Ishikawa (cell line): ENCODE data around the gene HOXA5.

Experiments used
- CREB1 ChIP-seq: IDR thresholded peaks from 2 replicates; pipeline ENCODE4 v1.6.1; 2012; ENCODE audit warnings: low read depth
- EP300 ChIP-seq: IDR thresholded peaks from 2 replicates; pipeline ENCODE4 v1.6.1; 2012; ENCODE audit warnings: borderline replicate concordance
- FOXM1 ChIP-seq: IDR thresholded peaks from 2 replicates; pipeline ENCODE4 v1.6.1; 2012; ENCODE audit warnings: low read depth, borderline replicate concordance
- TAF1 ChIP-seq: IDR thresholded peaks from 2 replicates; pipeline ENCODE4 v1.6.1; 2012; ENCODE audit warnings: low read depth, mild to moderate bottlenecking
- TCF12 ChIP-seq: IDR thresholded peaks from 2 replicates; pipeline ENCODE4 v1.6.1; 2012; ENCODE audit warnings: low read depth
- YY1 ChIP-seq: IDR thresholded peaks from 2 replicates; pipeline ENCODE4 v1.6.1; 2012; ENCODE audit warnings: low read depth
- TF ChIP-seq, protein P1 (sequence below): IDR thresholded peaks from 2 replicates; pipeline ENCODE4 v1.6.1; 2012; ENCODE audit warnings: low read depth, mild to moderate bottlenecking
- TF ChIP-seq, protein P2 (sequence below): IDR thresholded peaks from 2 replicates; pipeline ENCODE4 v1.6.1; 2012

DNA sequence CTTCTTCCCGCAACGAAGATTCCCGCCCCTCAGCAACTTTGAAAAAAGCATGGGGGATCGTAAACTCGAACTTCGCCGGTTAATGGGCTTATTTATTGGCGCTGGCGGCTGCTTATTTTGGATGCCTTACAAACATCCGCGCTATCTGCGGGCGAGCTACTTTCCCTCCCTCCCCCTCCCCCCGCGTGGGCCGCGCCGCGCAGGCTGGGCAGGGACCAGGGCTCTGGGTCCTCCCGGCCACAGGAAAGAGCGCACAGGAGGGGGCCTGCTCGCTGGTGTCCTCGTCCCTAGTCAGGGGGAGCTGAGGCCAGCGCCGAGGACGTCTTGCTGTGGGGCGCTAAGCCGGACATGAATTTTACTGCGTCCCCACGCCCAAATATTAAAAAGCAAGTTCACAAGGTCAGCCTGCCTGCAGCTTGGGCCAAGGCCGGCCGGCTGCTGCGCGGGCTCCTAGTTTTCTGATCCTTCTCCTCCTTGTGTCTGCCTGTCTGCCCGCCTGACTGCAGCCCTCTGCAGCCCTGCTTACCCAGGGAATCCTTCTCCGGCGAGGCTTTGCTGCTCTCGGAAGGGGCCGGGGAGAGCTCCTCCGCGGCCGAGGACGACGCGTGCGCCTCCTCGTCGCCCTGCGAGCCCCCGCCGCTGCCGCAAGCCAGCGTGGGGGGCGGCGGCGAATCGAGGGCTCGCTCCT is 29.5 kb upstream of the HOXA5 start:
- TF ChIP-seq, protein P1, sequence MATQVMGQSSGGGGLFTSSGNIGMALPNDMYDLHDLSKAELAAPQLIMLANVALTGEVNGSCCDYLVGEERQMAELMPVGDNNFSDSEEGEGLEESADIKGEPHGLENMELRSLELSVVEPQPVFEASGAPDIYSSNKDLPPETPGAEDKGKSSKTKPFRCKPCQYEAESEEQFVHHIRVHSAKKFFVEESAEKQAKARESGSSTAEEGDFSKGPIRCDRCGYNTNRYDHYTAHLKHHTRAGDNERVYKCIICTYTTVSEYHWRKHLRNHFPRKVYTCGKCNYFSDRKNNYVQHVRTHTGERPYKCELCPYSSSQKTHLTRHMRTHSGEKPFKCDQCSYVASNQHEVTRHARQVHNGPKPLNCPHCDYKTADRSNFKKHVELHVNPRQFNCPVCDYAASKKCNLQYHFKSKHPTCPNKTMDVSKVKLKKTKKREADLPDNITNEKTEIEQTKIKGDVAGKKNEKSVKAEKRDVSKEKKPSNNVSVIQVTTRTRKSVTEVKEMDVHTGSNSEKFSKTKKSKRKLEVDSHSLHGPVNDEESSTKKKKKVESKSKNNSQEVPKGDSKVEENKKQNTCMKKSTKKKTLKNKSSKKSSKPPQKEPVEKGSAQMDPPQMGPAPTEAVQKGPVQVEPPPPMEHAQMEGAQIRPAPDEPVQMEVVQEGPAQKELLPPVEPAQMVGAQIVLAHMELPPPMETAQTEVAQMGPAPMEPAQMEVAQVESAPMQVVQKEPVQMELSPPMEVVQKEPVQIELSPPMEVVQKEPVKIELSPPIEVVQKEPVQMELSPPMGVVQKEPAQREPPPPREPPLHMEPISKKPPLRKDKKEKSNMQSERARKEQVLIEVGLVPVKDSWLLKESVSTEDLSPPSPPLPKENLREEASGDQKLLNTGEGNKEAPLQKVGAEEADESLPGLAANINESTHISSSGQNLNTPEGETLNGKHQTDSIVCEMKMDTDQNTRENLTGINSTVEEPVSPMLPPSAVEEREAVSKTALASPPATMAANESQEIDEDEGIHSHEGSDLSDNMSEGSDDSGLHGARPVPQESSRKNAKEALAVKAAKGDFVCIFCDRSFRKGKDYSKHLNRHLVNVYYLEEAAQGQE, result no peak
- TF ChIP-seq TAF1 (no peak; the same call in none of the 2 replicates), EP300 (no peak), FOXM1 (no peak), CREB1 (no peak), TCF12 (no peak), YY1 (no peak)
- TF ChIP-seq, protein P2, sequence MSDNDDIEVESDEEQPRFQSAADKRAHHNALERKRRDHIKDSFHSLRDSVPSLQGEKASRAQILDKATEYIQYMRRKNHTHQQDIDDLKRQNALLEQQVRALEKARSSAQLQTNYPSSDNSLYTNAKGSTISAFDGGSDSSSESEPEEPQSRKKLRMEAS, result 0 out of 2 replicates have a peak, but pooled peaks have one; percentile 4
